SU-DHL-6 (cell line): Measurements from ENCODE around the gene FBXW7.

Experiments used
- H2AFZ ChIP-seq: fragments of 200-600 bp; sonication (generic); 2 replicates; pipeline ENCODE4 v1.6.1; 2014; ENCODE audit warnings: low read depth, mild to moderate bottlenecking, moderate library complexity, mixed read lengths, antibody characterized with exemption, low read length; ENCODE audit not compliant: severe bottlenecking
- H3F3A ChIP-seq: fragments of 200-600 bp; shearing (Covaris generic); 2 replicates; pipeline ENCODE4 v1.6.0; 2016; ENCODE audit warnings: antibody characterized with exemption, mild to moderate bottlenecking; ENCODE audit not compliant: insufficient read depth
- H3K27ac ChIP-seq: fragments of 200-600 bp; sonication (generic); 2 replicates; pipeline ENCODE4 v1.5.1; 2016; ENCODE audit warnings: low read depth, mild to moderate bottlenecking, low read length, moderate library complexity, mixed read lengths
- H3K27me3 ChIP-seq: fragments of 200-600 bp; sonication (generic), shearing (Covaris generic); 2 replicates; pipeline ENCODE4 v1.6.0; 2014; ENCODE audit warnings: mild to moderate bottlenecking, low read length
- H3K36me3 ChIP-seq: fragments of 200-600 bp; sonication (generic); 2 replicates; pipeline ENCODE4 v1.6.1; 2014; ENCODE audit warnings: mild to moderate bottlenecking, low read length, mixed read lengths
- H3K4me2 ChIP-seq: fragments of 300-600, 200-600 bp; shearing (Covaris generic), sonication (generic); 2 replicates; pipeline ENCODE4 v1.6.0; 2014; ENCODE audit warnings: low read length, low read depth, mild to moderate bottlenecking; ENCODE audit not compliant: poor library complexity, severe bottlenecking
- H3K4me3 ChIP-seq: fragments of 200-600 bp; sonication (generic); 2 replicates; pipeline ENCODE4 v1.5.1; 2014; ENCODE audit warnings: antibody characterized with exemption, low read length, mild to moderate bottlenecking, mixed read lengths; ENCODE audit not compliant: insufficient read depth, poor library complexity, severe bottlenecking
- H3K79me2 ChIP-seq: fragments of 200-600 bp; sonication (generic); 2 replicates; pipeline ENCODE4 v1.6.1; 2014; ENCODE audit warnings: mild to moderate bottlenecking, low read length, moderate library complexity; ENCODE audit not compliant: insufficient read depth
- H3K9ac ChIP-seq: fragments of 200-600 bp; sonication (generic); 2 replicates; pipeline ENCODE4 v1.7.0; 2014; ENCODE audit warnings: mild to moderate bottlenecking, low read length
- H3K9me2 ChIP-seq: fragments of 200-600 bp; sonication (generic); replicated peaks from 2 replicates; pipeline ENCODE4 v1.6.1; 2014; ENCODE audit warnings: low read length; ENCODE audit not compliant: insufficient read depth
- H3K9me3 ChIP-seq: fragments of 200-600 bp; sonication (generic); 2 replicates; pipeline ENCODE4 v1.6.1; 2014; ENCODE audit warnings: low read length, mixed read lengths; ENCODE audit not compliant: insufficient read depth
- H4K20me1 ChIP-seq: fragments of 200-600 bp; sonication (generic); 2 replicates; pipeline ENCODE4 v1.6.1; 2014; ENCODE audit warnings: low read depth, mild to moderate bottlenecking, antibody characterized with exemption, low read length, moderate library complexity, mixed read lengths
- CTCF ChIP-seq: fragments of 200-600 bp; sonication (generic); IDR thresholded peaks from one replicate; pipeline ENCODE4 v1.5.1; 2017; ENCODE audit warnings: antibody characterized with exemption, mild to moderate bottlenecking, low read length, moderate library complexity; ENCODE audit not compliant: insufficient read depth, poor library complexity, severe bottlenecking
- EZH2phosphoT487 ChIP-seq: fragments of 200-600 bp; sonication (generic), shearing (Covaris generic); conservative IDR thresholded peaks from 2 replicates; pipeline ENCODE4 v1.6.1; 2018; ENCODE audit warnings: mild to moderate bottlenecking, antibody characterized with exemption, low read length, moderate library complexity, mixed read lengths

The FBXW7 gene

GRCh38 chr4:152510349-152511147 lies 25.3 kb downstream of the FBXW7 start:
- TF ChIP-seq EZH2phosphoT487 (no peak), CTCF (no peak)
- H2AFZ ChIP-seq: no peak overlapping the region
- H3K4me3 ChIP-seq: no peak overlapping the region
- H3K79me2 ChIP-seq: peaks cover 89% of the 10 kb centered on the region
- 0 out of 2 replicates have a peak, but pooled peaks cover 12% of the 10 kb centered on the region for H3F3A ChIP-seq
- H4K20me1 ChIP-seq: no peaks in the 10 kb centered on the region
- no peaks in the 10 kb centered on the region for H3K27me3 ChIP-seq
- H3K36me3 ChIP-seq: no peaks in the 10 kb centered on the region
- H3K9ac ChIP-seq: no peak overlapping the region
- H3K4me2 ChIP-seq: no peak overlapping the region
- no peak overlapping the region for H3K27ac ChIP-seq
- H3K9me3 ChIP-seq: no peaks in the 10 kb centered on the region
- no peaks in the 10 kb centered on the region for H3K9me2 ChIP-seq

- Histone ChIP-seq H3K9me3 (no peaks in the 10 kb centered on the region), H3K79me2 (peaks cover 91% of the 10 kb centered on the region), H3K36me3 (no peaks in the 10 kb centered on the region), H4K20me1 (no peaks in the 10 kb centered on the region), H3K27me3 (no peaks in the 10 kb centered on the region), H3K9ac (no peak overlapping the region), H3K4me2 (no peak overlapping the region), H3K27ac (no peak overlapping the region), H3K4me3 (no peak overlapping the region), H2AFZ (no peak overlapping the region), H3F3A (peaks cover 12% of the 10 kb centered on the region; the same call in 1 of the 2 replicates), H3K9me2 (no peaks in the 10 kb centered on the region)
- TF ChIP-seq CTCF (no peak), EZH2phosphoT487 (no peak)
These were observed 26.2 kb downstream of the FBXW7 start for GRCh38 chr4:152509595-152510225.

DNA sequence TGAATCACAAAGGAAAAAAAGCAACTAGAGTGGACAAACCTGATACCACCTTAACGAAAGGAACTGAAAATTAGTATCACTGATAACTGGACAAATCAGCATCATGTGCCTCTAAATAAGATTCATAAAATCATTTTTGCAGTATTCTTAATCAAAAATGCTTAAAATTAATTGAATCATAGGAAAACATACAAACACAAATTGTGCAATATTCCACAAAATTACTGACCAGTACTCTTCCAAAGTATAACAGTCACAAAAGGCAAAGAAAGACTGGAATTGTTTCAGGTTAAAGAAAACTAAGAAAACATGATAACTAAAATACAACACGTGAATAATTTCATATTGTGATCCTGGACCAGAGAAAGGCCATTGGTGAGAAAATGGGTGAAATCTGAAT lies 27.1 kb downstream of the FBXW7 start:
- no peaks in the 10 kb centered on the region for H3K9me2 ChIP-seq
- no peak overlapping the region for H3K4me2 ChIP-seq
- TF ChIP-seq EZH2phosphoT487 (no peak), CTCF (no peak)
- H3K27ac ChIP-seq: no peak overlapping the region
- H3K4me3 ChIP-seq: no peak overlapping the region
- 0 out of 2 replicates have a peak, but pooled peaks cover 5% of the 10 kb centered on the region for H4K20me1 ChIP-seq
- no peaks in the 10 kb centered on the region for H3K36me3 ChIP-seq
- H3K9ac ChIP-seq: no peak overlapping the region
- H3K9me3 ChIP-seq: no peaks in the 10 kb centered on the region
- H3K27me3 ChIP-seq: no peaks in the 10 kb centered on the region
- no peak overlapping the region for H2AFZ ChIP-seq
- H3F3A ChIP-seq: peaks cover 19% of the 10 kb centered on the region; the same call in 1 of the 2 replicates
- H3K79me2 ChIP-seq: peaks cover 92% of the 10 kb centered on the region
